OCI-LY7 (cell line): ENCODE results near the gene C16orf54. TPM values are rescaled to one million over a fixed set of nuclear protein-coding genes. Genes with fewer than 3 reads are reported as not detected.

ENCODE experiments used
- BruUV-seq: library from RNA; stranded (reverse); fragments of 400-500 nt; replicated peaks from 2 replicates; lab custom pipeline; 2021; lab: Mats Ljungman, UMichigan
- CTCF ChIA-PET: fragments of 300-600 bp; sonication (Branson Sonifier 250); formaldehyde crosslinking; loops from one replicate; lab custom pipeline; 2022; ENCODE audit warnings: antibody characterized with exemption; ENCODE audit not compliant: unreplicated experiment; lab: Charles Lee
- POLR2A ChIA-PET: fragments of 300-600 bp; sonication (Branson Sonifier 250); formaldehyde crosslinking; loops from one replicate; lab custom pipeline; 2022; ENCODE audit warnings: antibody characterized with exemption; lab: Charles Lee
- DNase-seq: peaks from one replicate; pipeline ENCODE4 v3.0.0-alpha.2; 2015; ENCODE audit warnings: low spot score
- H2AFZ ChIP-seq: fragments of 200-600 bp; sonication (generic), shearing (Covaris generic); 2 replicates; pipeline ENCODE4 v1.6.1; 2014; ENCODE audit warnings: mild to moderate bottlenecking, antibody characterized with exemption, low read length, moderate library complexity
- H3K27ac ChIP-seq: fragments of 200-600 bp; sonication (generic); 2 replicates; pipeline ENCODE4 v1.5.1; 2014; ENCODE audit warnings: mixed run types, low read depth, mild to moderate bottlenecking, moderate library complexity, low read length, inconsistent platforms; ENCODE audit not compliant: poor library complexity, severe bottlenecking
- H3K36me3 ChIP-seq: fragments of 200-600 bp; sonication (generic); 2 replicates; pipeline ENCODE4 v1.6.1; 2014; ENCODE audit warnings: mild to moderate bottlenecking, antibody characterized with exemption, low read length, moderate library complexity, mixed read lengths; ENCODE audit not compliant: insufficient read depth
- H3K4me1 ChIP-seq: fragments of 200-600 bp; sonication (generic); 2 replicates; pipeline ENCODE4 v1.5.1; 2014; ENCODE audit warnings: mild to moderate bottlenecking, low read length; ENCODE audit not compliant: insufficient read depth, poor library complexity, severe bottlenecking
- H3K4me2 ChIP-seq: fragments of 200-600 bp; sonication (generic); 2 replicates; pipeline ENCODE4 v1.6.1; 2014; ENCODE audit warnings: mild to moderate bottlenecking, low read length
- H3K4me3 ChIP-seq: fragments of 200-600 bp; sonication (generic); 2 replicates; pipeline ENCODE4 v1.5.1; 2014; ENCODE audit warnings: mild to moderate bottlenecking, low read depth, low read length; ENCODE audit not compliant: poor library complexity, severe bottlenecking
- H3K79me2 ChIP-seq: fragments of 200-600 bp; sonication (generic); 2 replicates; pipeline ENCODE4 v1.6.1; 2016; ENCODE audit warnings: low read depth, mild to moderate bottlenecking, low read length, moderate library complexity, mixed read lengths; ENCODE audit not compliant: insufficient read depth
- H3K9me2 ChIP-seq: fragments of 200-600 bp; sonication (generic); 2 replicates; pipeline ENCODE4 v1.6.1; 2016; ENCODE audit warnings: mild to moderate bottlenecking, low read length, mixed read lengths; ENCODE audit not compliant: insufficient read depth
- H3K9me3 ChIP-seq: fragments of 200-600 bp; sonication (generic); 2 replicates; pipeline ENCODE4 v1.6.1; 2014; ENCODE audit warnings: mild to moderate bottlenecking, mixed run types, low read length, mixed read lengths
- H4K20me1 ChIP-seq: fragments of 200-600 bp; sonication (generic); 2 replicates; pipeline ENCODE4 v1.6.1; 2014; ENCODE audit warnings: mild to moderate bottlenecking, antibody characterized with exemption, low read length, moderate library complexity, mixed read lengths; ENCODE audit not compliant: insufficient read depth
- EZH2phosphoT487 ChIP-seq: fragments of 200-600 bp; sonication (generic); IDR thresholded peaks from 2 replicates; pipeline ENCODE4 v1.6.1; 2018; ENCODE audit warnings: low read depth, borderline replicate concordance, mild to moderate bottlenecking, mixed run types, antibody characterized with exemption, low read length, moderate library complexity, mixed read lengths
- intact Hi-C: fragments of 100-400 bp; cut with micrococcal nuclease; formaldehyde crosslinking; loops from one replicate; pipeline ENCODE4 v1.10.0; 2022; ENCODE audit not compliant: unreplicated experiment
- total RNA-seq, 2 experiments: library from RNA; depleted of rRNA in 1 of 2; stranded (reverse); fragments of >200 nt in 1 of 2; shearing (Covaris generic) in 1 of 2; gene quantifications; 2 replicates each; pipeline ENCODE4 v1.2.3, GENCODE V29; 2014 to 2022
- TF ChIP-seq, protein P1 (sequence below): fragments of 200-600 bp; sonication (generic); conservative IDR thresholded peaks from 2 replicates; pipeline ENCODE4 v1.5.1; 2014; ENCODE audit warnings: mild to moderate bottlenecking, antibody characterized with exemption, low read length, moderate library complexity, mixed read lengths

The C16orf54 gene
- total RNA-seq, 2 experiments from 2014 or later: 0.32 TPM; not detected in 1

DNA sequence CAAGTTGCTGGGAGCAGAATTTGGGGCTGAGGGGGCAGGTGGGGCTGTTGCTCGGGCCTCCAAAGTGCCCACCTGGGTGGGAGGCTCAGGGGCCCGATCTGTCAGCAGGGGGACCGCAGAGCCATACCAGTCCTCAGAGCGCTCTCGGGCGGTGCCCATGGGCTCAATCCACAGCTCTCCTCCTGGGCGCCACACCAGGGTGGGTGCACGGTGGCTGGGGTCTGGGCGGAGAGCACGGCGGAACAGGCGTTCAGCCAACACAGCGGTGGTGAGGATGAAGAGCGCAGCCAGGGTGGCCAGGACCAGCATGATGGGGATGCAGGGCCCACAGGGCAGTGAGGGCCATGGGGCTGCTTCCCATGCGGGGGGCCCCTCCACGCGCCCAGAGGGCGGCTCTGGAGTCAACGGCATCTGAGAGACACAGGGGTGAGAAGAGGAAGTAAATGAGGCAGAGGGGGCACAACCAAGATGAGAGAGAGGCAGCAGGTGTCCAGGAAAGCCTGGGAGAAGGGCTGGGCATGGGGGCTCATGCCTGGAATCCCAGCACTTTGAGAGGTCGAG, 1.2 kb downstream of the C16orf54 start:
- H4K20me1 ChIP-seq: no peaks in the 10 kb centered on the region
- BruUV-seq: no TSS peak

DNA sequence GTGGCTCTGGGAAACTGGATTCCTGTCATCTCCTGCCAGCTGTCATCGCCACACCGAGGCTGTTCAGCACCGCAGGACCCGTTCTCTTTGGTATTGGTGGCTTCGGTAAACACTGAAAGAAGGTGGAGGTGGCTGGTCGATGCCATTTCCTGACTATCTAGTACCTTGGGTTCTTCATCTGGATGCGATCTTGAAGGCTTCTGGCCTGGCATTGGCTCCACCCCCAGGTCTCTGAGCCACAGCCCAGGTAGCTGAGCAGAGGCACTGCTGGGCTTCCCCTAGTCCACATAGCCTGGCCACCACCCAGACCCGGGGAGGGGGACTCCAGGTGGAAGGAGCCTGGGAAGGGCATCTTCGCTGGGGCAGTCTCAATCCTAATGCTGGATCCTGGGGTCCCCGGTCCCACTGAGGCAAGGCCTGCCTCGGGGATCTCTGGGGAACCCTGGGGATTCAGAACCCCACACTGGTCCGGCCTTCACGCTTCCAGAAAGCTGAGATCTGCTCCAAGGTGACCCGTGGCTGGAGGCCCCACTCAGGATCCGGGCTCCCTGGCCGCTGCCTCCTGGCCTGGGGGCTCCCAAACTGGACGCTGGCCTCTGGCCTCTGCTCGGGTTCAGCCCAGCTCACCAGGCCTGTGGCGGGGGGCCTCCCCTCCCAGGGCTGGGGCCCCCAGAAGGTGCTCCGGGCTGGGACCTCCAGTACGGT, 1.8 kb downstream of the C16orf54 start:
- Histone ChIP-seq H3K4me2 (no peak overlapping the region), H3K27ac (no peak overlapping the region), H3K4me3 (no peak overlapping the region), H2AFZ (no peak overlapping the region), H3K9me3 (no peaks in the 10 kb centered on the region), H3K9me2 (no peaks in the 10 kb centered on the region), H3K79me2 (no peaks in the 10 kb centered on the region), H4K20me1 (no peaks in the 10 kb centered on the region), H3K36me3 (no peaks in the 10 kb centered on the region), H3K4me1 (peaks cover 6% of the 10 kb centered on the region)
- ChIA-PET CTCF (interaction anchor here (0.5 kb wide), 1 partner anchor 231 kb away, joined by 3 read pairs; no protein-coding TSS in a partner anchor), POLR2A (interaction anchor here (0.5 kb wide), 1 partner anchor 288 kb away, joined by 3 read pairs; no protein-coding TSS in a partner anchor)
- DNase-seq: no peak
- TF ChIP-seq, protein P1, sequence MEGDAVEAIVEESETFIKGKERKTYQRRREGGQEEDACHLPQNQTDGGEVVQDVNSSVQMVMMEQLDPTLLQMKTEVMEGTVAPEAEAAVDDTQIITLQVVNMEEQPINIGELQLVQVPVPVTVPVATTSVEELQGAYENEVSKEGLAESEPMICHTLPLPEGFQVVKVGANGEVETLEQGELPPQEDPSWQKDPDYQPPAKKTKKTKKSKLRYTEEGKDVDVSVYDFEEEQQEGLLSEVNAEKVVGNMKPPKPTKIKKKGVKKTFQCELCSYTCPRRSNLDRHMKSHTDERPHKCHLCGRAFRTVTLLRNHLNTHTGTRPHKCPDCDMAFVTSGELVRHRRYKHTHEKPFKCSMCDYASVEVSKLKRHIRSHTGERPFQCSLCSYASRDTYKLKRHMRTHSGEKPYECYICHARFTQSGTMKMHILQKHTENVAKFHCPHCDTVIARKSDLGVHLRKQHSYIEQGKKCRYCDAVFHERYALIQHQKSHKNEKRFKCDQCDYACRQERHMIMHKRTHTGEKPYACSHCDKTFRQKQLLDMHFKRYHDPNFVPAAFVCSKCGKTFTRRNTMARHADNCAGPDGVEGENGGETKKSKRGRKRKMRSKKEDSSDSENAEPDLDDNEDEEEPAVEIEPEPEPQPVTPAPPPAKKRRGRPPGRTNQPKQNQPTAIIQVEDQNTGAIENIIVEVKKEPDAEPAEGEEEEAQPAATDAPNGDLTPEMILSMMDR: no peak
- TF ChIP-seq EZH2phosphoT487: no peak
- intact Hi-C loops: no loop called here
- no TSS peak for BruUV-seq

More for the DNA sequence above, 1.2 kb downstream of the C16orf54 start:
- ChIA-PET CTCF (no interaction called here), POLR2A (no interaction called here)
- Histone ChIP-seq H2AFZ (no peak overlapping the region), H3K9me2 (no peaks in the 10 kb centered on the region), H3K4me1 (no peaks in the 10 kb centered on the region), H3K79me2 (no peaks in the 10 kb centered on the region), H3K4me2 (no peak overlapping the region), H3K9me3 (no peaks in the 10 kb centered on the region), H3K36me3 (no peaks in the 10 kb centered on the region), H3K27ac (no peak overlapping the region), H3K4me3 (no peak overlapping the region)
- intact Hi-C loops: no loop called here
- no peak for DNase-seq
- TF ChIP-seq EZH2phosphoT487: no peak
- TF ChIP-seq, protein P1: no peak

DNA sequence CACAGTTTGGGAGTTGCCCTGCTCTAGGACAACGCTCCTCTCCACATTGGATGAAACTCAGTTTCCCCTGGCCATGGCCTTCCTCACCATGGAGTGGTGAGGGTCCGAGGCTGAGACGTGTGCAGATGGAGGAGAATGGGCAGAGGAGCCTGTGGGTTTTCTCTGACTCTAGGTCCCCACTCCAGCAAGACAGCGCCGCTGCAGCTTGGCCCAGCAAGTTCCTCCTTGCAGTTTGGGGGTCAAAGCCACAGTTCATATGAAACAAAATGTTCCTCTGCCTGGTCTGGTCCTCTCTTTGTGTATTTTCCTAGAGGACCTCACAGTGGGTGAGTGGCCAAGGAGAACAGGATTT, 2.3 kb downstream of the C16orf54 start:
- H3K4me2 ChIP-seq: no peak overlapping the region
- no peaks in the 10 kb centered on the region for H3K36me3 ChIP-seq
- DNase-seq: no peak
- no TSS peak for BruUV-seq
- H3K9me3 ChIP-seq: no peaks in the 10 kb centered on the region
- H2AFZ ChIP-seq: no peak overlapping the region
- ChIA-PET CTCF (interaction anchor here (0.5 kb wide), 1 partner anchor 232 kb away, joined by 3 read pairs; no protein-coding TSS in a partner anchor), POLR2A (interaction anchor here (0.5 kb wide), 1 partner anchor 289 kb away, joined by 3 read pairs; no protein-coding TSS in a partner anchor)
- peaks cover 11% of the 10 kb centered on the region for H3K4me1 ChIP-seq
- no peaks in the 10 kb centered on the region for H3K9me2 ChIP-seq
- TF ChIP-seq EZH2phosphoT487: no peak
- no peaks in the 10 kb centered on the region for H3K79me2 ChIP-seq
- intact Hi-C loops: no loop called here
- no peak overlapping the region for H3K4me3 ChIP-seq
- H4K20me1 ChIP-seq: no peaks in the 10 kb centered on the region
- no peak overlapping the region for H3K27ac ChIP-seq
